IPS-18a (cell line): ENCODE measurements around the gene AHSG.

ENCODE experiments used
- H3K27ac ChIP-seq: one replicate; pipeline ENCODE4 v1.5.1; 2013; ENCODE audit warnings: low read length
- H3K27me3 ChIP-seq: one replicate; pipeline ENCODE4 v1.6.1; 2013; ENCODE audit warnings: mild to moderate bottlenecking, low read length; ENCODE audit not compliant: control insufficient read depth, insufficient read depth
- H3K36me3 ChIP-seq: one replicate; pipeline ENCODE4 v1.6.1; 2013; ENCODE audit warnings: low read depth, low read length; ENCODE audit not compliant: control insufficient read depth
- H3K4me1 ChIP-seq: one replicate; pipeline ENCODE4 v1.6.1; 2013; ENCODE audit warnings: low read depth, low read length; ENCODE audit not compliant: control insufficient read depth
- H3K4me3 ChIP-seq: one replicate; pipeline ENCODE4 v1.5.1; 2013; ENCODE audit warnings: low read length
- H3K9ac ChIP-seq: one replicate; pipeline ENCODE4 v1.6.1; 2013; ENCODE audit warnings: mild to moderate bottlenecking, low read length, moderate library complexity
- H3K9me3 ChIP-seq: one replicate; pipeline ENCODE4 v1.6.1; 2013; ENCODE audit warnings: low read depth, low read length; ENCODE audit not compliant: control insufficient read depth

AHSG gene

GRCh38 chr3:186651678-186652215, 38.9 kb downstream of the AHSG start:
- no peaks in the 10 kb centered on the region for H3K36me3 ChIP-seq
- no peaks in the 10 kb centered on the region for H3K27me3 ChIP-seq
- no peak overlapping the region for H3K9ac ChIP-seq
- peaks cover 6% of the 10 kb centered on the region for H3K4me1 ChIP-seq
- H3K9me3 ChIP-seq = no peaks in the 10 kb centered on the region
- H3K4me3 ChIP-seq = no peak overlapping the region
- H3K27ac ChIP-seq = no peak overlapping the region

- H3K9me3 ChIP-seq = no peaks in the 10 kb centered on the region
- no peak overlapping the region for H3K27ac ChIP-seq
- no peaks in the 10 kb centered on the region for H3K36me3 ChIP-seq
- H3K4me1 ChIP-seq = peaks cover 6% of the 10 kb centered on the region
- H3K9ac ChIP-seq = no peak overlapping the region
- H3K27me3 ChIP-seq = no peaks in the 10 kb centered on the region
- no peak overlapping the region for H3K4me3 ChIP-seq
Measured at GRCh38 chr3:186653080-186653707, 40.3 kb downstream of the AHSG start.

GRCh38 chr3:186653984-186654383, 41.1 kb downstream of the AHSG start:
- H3K4me3 ChIP-seq = no peak overlapping the region
- no peak overlapping the region for H3K9ac ChIP-seq
- H3K9me3 ChIP-seq = no peaks in the 10 kb centered on the region
- no peaks in the 10 kb centered on the region for H3K27me3 ChIP-seq
- no peak overlapping the region for H3K27ac ChIP-seq
- H3K36me3 ChIP-seq = no peaks in the 10 kb centered on the region
- peaks cover 6% of the 10 kb centered on the region for H3K4me1 ChIP-seq

- H3K27ac ChIP-seq = no peak overlapping the region
- no peaks in the 10 kb centered on the region for H3K9me3 ChIP-seq
- no peaks in the 10 kb centered on the region for H3K27me3 ChIP-seq
- no peak overlapping the region for H3K4me3 ChIP-seq
- H3K9ac ChIP-seq = no peak overlapping the region
- peaks cover 15% of the 10 kb centered on the region for H3K4me1 ChIP-seq
- no peaks in the 10 kb centered on the region for H3K36me3 ChIP-seq
Measured at GRCh38 chr3:186663361-186664118, 50.7 kb downstream of the AHSG start.

- no peak overlapping the region for H3K27ac ChIP-seq
- H3K9ac ChIP-seq = no peak overlapping the region
- H3K4me1 ChIP-seq = peaks cover 15% of the 10 kb centered on the region
- H3K9me3 ChIP-seq = no peaks in the 10 kb centered on the region
- H3K27me3 ChIP-seq = no peaks in the 10 kb centered on the region
- H3K36me3 ChIP-seq = no peaks in the 10 kb centered on the region
- peak overlapping the region; percentile 9 for H3K4me3 ChIP-seq
Measured at GRCh38 chr3:186664119-186664495, 51.2 kb downstream of the AHSG start.

- Histone ChIP-seq H3K9me3 (no peaks in the 10 kb centered on the region), H3K9ac (no peak overlapping the region), H3K4me3 (peak overlapping the region; percentile 9), H3K27me3 (no peaks in the 10 kb centered on the region), H3K36me3 (no peaks in the 10 kb centered on the region), H3K4me1 (peaks cover 15% of the 10 kb centered on the region), H3K27ac (no peak overlapping the region)
Measured at GRCh38 chr3:186664506-186664905, 51.6 kb downstream of the AHSG start.

- H3K4me3 ChIP-seq = no peak within 1 kb of the TSS
- H3K9me3 ChIP-seq = no peaks in the 10 kb centered on the region
- H3K9ac ChIP-seq = no peak within 1 kb of the TSS
- H3K27me3 ChIP-seq = no peaks in the 10 kb centered on the region
- H3K27ac ChIP-seq = no peak within 1 kb of the TSS
- peaks cover 15% of the 10 kb centered on the region for H3K4me1 ChIP-seq
- no peaks in the 10 kb centered on the region for H3K36me3 ChIP-seq
Measured at GRCh38 chr3:186665625-186666188, 52.8 kb downstream of the AHSG start, which contains the start of gene HRG. Gene HRG (plus strand): TSS chr3:186666014. CDS start chr3:186666032, 18 bp downstream.

- no peak overlapping the region for H3K9ac ChIP-seq
- no peak overlapping the region for H3K27ac ChIP-seq
- H3K27me3 ChIP-seq = no peaks in the 10 kb centered on the region
- H3K4me1 ChIP-seq = peaks cover 14% of the 10 kb centered on the region
- H3K36me3 ChIP-seq = no peaks in the 10 kb centered on the region
- no peak overlapping the region for H3K4me3 ChIP-seq
- H3K9me3 ChIP-seq = no peaks in the 10 kb centered on the region
Measured at GRCh38 chr3:186668426-186668825, 55.6 kb downstream of the AHSG start.

- no peaks in the 10 kb centered on the region for H3K36me3 ChIP-seq
- H3K4me1 ChIP-seq = peaks cover 3% of the 10 kb centered on the region
- H3K27ac ChIP-seq = no peak overlapping the region
- H3K4me3 ChIP-seq = no peak overlapping the region
- no peaks in the 10 kb centered on the region for H3K9me3 ChIP-seq
- no peaks in the 10 kb centered on the region for H3K27me3 ChIP-seq
- no peak overlapping the region for H3K9ac ChIP-seq
Measured at GRCh38 chr3:186669378-186670084, 56.7 kb downstream of the AHSG start.

- no peaks in the 10 kb centered on the region for H3K27me3 ChIP-seq
- H3K9me3 ChIP-seq = no peaks in the 10 kb centered on the region
- no peaks in the 10 kb centered on the region for H3K36me3 ChIP-seq
- H3K4me3 ChIP-seq = no peak overlapping the region
- no peak overlapping the region for H3K9ac ChIP-seq
- H3K27ac ChIP-seq = no peak overlapping the region
- no peaks in the 10 kb centered on the region for H3K4me1 ChIP-seq
Measured at GRCh38 chr3:186670155-186670554, 57.3 kb downstream of the AHSG start.
